Raji (cell line): ENCODE data around the gene RBM10.

ENCODE experiments used
- POLR2A ChIP-seq: IDR thresholded peaks from 2 replicates; pipeline ENCODE4 v1.6.1; 2011; ENCODE audit warnings: low read depth, low read length, control low read depth; ENCODE audit not compliant: insufficient read depth

RBM10 gene

GRCh38 chrX:47182106-47182700, 37.2 kb downstream of the RBM10 start:
- TF ChIP-seq POLR2A = no peak

GRCh38 chrX:47184486-47184885, 39.5 kb downstream of the RBM10 start:
- TF ChIP-seq POLR2A = no peak

GRCh38 chrX:47185241-47185640, 40.2 kb downstream of the RBM10 start:
- TF ChIP-seq POLR2A = no peak

DNA sequence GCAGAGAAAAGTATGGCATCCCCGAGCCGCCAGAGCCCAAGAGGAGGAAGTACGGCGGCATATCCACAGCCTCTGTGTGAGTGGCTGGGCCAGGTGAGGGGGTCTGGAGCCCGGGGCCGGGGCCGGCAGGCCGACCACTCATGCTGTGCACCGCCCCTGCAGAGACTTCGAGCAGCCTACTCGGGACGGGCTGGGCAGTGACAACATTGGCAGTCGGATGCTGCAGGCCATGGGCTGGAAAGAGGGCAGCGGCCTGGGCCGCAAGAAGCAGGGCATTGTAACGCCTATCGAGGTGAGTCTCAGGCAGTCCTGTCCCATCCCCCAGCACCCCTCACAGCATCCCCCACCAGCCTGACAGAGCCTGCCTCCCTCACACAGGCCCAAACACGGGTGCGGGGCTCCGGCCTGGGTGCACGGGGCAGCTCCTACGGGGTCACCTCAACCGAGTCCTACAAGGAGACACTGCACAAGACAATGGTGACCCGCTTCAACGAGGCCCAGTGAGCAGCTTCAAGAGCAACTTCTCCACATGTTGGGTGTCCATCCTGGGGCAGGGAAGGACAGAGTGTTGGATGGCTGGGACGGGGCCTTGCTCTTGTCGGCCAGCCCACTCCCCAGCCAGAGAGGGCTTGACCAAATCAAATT, 41.2 kb downstream of the RBM10 start:
- no peak for TF ChIP-seq POLR2A

DNA sequence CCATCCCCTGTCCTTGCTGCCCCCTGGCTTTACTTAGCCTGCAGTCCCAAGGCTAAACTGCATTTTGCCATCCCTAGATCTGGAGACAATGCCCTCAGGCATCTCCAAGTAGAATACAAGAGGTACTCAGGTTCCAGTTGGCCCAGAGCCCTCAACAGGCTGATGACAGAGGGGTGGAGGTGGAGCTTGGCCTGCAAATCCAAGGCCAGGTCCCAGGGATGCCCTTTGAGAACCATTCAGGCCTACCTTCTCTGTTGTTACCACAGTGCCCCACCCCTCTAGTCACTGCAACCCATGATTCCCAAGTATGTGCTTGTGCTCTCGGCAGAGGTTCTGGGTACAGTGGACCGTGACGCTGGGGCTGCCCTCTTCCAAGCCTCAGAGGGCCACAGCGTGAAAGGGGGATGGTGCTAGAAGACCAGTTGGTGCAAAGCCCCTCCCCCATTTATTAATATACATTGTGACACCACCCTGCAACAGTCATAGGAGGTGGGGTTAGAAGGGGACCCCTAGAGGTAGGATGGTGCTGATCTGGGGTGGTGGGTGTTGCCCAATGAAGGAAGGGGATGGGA, 42.2 kb downstream of the RBM10 start:
- no peak for TF ChIP-seq POLR2A

DNA sequence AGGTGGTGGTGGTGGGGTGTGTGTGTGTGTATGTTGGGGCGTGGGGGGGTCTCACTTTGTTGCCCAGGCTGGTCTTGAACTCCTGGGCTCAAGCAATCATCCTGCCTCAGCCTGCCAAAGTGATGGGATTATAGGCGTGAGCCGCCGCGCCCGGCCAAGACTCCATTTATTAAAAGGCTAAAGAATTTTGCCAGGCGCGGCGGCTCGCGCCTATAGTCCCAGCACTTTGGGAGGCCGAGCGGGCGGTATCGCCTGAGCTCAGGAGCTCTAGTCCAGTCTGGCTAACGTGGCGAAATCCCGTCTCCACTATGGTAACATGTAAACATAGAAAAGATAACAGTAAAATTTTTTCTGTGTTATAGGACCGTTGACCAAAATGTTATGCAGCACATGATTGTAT, 44.9 kb downstream of the RBM10 start:
- no peak for TF ChIP-seq POLR2A

- peak; percentile 91 for TF ChIP-seq POLR2A
These were observed 45.6 kb downstream of the RBM10 start for GRCh38 chrX:47190445-47191269.

- TF ChIP-seq POLR2A = peak; percentile 47; the same call in 1 of the 2 replicates
These were observed 46.3 kb downstream of the RBM10 start for GRCh38 chrX:47191331-47191730.

DNA sequence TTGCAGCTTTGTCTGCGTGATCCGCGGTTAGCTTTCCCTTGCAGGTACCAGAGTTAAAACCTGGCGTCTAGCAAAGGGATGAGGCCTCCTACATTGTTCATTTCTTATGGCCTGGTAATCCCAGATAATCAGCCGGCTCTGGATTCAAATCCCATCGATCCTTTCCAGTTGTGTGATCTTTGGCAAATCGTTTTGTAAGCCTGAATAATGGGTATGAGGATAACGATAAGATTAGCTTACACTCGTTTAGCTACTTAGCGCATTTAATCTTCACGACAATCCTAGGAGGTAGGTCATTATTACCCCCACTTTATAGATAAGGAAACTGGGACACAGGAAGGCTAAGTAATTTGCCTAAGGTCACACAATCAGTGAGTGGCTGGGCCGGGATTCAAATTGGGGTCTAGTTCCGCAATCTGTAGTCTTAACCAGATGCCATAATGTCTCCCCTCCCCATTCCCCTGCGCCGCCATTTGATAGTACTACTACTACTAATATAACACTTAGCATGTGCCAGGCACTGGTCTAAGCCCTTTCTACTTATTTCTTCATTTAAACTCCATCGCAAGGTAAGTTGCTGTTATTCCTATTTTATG, 46.9 kb downstream of the RBM10 start:
- no peak for TF ChIP-seq POLR2A

DNA sequence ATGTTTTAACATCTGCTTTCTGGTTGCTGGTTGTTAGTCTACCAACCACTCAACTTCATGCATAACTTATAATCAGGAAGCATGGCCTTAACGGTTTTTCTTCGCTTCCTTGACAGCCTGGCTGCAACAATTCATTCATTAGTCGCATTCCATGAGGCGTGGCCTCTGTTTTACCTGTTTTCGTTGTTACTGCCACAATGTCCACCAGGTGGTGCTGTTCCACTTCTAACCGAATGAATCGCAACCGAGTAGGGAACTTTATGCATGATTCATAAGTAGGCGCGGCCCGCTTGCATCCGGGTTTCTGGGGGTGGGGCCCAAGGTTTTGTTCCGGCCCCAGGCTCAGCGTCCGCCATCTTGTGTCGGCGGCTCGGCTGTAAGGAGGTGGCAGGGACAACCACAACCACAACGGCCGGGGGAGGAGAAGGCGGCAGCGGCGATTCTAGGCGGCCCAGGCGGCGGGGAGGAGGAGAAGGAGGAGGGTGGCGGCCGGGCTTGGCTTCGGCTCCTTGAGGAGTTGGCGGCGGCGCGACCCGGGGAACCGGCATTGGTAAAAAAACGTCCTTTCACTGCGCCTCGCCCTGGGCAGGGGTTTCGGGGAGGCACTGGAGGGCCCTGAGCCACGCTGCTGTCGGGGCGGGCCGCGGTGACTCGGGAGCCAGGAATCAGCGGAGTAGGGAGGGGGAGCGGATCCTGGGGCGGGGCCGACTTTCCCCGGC, 48.6 kb downstream of the RBM10 start, which contains the start of gene UBA1:
Gene UBA1 (plus strand): TSS at position 355 of the 719 bp plus-strand sequence. CDS start 4,974 bp downstream, outside the sequence.
- peak; percentile 60 for TF ChIP-seq POLR2A

- TF ChIP-seq POLR2A = no peak
These were observed 49.3 kb downstream of the RBM10 start for GRCh38 chrX:47194194-47194787.

- no peak for TF ChIP-seq POLR2A
These were observed 51.1 kb downstream of the RBM10 start for GRCh38 chrX:47196098-47196497.

DNA sequence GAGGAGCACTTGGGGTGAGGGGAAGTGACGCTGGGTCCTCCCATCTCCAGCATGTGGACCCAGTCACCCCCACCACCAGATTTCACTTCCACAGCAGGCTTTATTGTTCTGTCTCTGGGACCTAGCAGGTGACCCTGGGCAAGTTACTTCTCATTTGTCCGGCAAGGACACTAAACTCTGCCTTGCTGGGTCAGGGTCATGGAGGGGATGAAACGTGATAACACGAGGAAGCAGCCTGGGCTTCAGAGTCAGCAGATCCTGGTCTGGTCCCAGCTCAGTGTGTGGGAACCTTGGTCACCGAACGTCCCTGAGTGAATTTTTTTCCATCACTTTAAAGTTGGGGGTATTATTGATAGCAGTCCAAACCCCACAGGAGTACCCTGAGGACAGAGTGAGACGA, 52.5 kb downstream of the RBM10 start:
- no peak for TF ChIP-seq POLR2A

- TF ChIP-seq POLR2A = no peak
These were observed 53.1 kb downstream of the RBM10 start for GRCh38 chrX:47198026-47198686.
